ENCODE data around the gene MTCL1. TPM values are rescaled to one million over a fixed set of nuclear protein-coding genes. Genes with fewer than 3 reads are reported as not detected.

MTCL1 gene
- total RNA-seq, 1 experiment from 2014 or later: 28.3 TPM

DNA sequence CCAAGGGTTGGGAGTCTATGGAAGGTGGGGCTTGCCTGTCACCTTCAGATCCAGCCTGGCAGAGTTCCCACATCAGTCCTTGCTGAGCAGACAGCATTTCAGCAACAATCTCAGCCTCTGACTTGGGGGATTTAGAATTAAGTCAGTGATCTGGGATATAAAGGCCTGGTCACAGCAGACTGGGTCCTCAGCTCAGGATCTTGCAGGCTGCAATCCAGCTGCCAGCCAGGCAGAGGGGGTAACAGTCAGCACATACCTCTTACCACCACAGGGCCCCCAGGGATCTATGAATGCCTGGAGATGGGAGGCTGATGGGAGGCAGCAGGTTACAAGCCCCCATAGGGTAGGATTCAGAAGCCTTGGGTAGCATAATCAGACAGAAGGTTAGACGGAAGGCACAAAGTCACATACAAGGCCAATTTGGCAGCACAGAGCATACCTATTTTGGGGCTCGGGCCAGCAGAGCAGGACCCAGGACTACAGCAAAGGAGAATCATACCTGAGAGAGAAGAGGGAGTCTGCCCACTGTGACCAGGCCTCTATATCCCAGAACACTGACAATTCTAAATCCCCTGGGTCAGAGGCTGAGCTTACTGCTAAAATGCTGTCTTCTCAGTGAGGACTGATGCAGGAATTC, 163.5 kb downstream of the MTCL1 start:
- intact Hi-C loops (cut with micrococcal nuclease; ENCODE audit: unreplicated experiment): no loop called here
- H3K27ac Mint-ChIP-seq (ENCODE audit: unreplicated experiment): no peak overlapping the region
- H3K4me3 Mint-ChIP-seq (ENCODE audit: unreplicated experiment): no peak overlapping the region
- BruUV-seq (replicated peaks): no TSS peak
- H3K36me3 Mint-ChIP-seq (ENCODE audit: insufficient read depth, unreplicated experiment): no peaks in the 10 kb centered on the region
- H3K27me3 Mint-ChIP-seq (ENCODE audit: insufficient read depth, unreplicated experiment): no peaks in the 10 kb centered on the region
- ChIA-PET CTCF (no interaction called here), POLR2A (no interaction called here)
- no peaks in the 10 kb centered on the region for H3K4me1 Mint-ChIP-seq (ENCODE audit: low read depth, unreplicated experiment)
- H3K36me3 ChIP-seq (ENCODE audit: control insufficient read depth, insufficient read depth, low read length): no peaks in the 10 kb centered on the region
- H3K4me1 ChIP-seq: no peaks in the 10 kb centered on the region
- no peaks in the 10 kb centered on the region for H3K9me3 ChIP-seq
- TF ChIP-seq, protein P1, sequence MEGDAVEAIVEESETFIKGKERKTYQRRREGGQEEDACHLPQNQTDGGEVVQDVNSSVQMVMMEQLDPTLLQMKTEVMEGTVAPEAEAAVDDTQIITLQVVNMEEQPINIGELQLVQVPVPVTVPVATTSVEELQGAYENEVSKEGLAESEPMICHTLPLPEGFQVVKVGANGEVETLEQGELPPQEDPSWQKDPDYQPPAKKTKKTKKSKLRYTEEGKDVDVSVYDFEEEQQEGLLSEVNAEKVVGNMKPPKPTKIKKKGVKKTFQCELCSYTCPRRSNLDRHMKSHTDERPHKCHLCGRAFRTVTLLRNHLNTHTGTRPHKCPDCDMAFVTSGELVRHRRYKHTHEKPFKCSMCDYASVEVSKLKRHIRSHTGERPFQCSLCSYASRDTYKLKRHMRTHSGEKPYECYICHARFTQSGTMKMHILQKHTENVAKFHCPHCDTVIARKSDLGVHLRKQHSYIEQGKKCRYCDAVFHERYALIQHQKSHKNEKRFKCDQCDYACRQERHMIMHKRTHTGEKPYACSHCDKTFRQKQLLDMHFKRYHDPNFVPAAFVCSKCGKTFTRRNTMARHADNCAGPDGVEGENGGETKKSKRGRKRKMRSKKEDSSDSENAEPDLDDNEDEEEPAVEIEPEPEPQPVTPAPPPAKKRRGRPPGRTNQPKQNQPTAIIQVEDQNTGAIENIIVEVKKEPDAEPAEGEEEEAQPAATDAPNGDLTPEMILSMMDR (IDR thresholded peaks at IDR 0.05; ENCODE audit: insufficient read depth in 1 of 2, low read depth in 1 of 2, low read length in 1 of 2, severe bottlenecking in 1 of 2, unreplicated experiment in 1 of 2): no peak
- H3K4me3 ChIP-seq (ENCODE audit: low read depth, low read length): no peak overlapping the region
- H3K27me3 ChIP-seq (replicated peaks; ENCODE audit: control insufficient read depth, insufficient read depth, low read length): no peaks in the 10 kb centered on the region
- no peaks in the 10 kb centered on the region for H3K9me3 Mint-ChIP-seq (ENCODE audit: unreplicated experiment)
- DNase-seq: no peak

DNA sequence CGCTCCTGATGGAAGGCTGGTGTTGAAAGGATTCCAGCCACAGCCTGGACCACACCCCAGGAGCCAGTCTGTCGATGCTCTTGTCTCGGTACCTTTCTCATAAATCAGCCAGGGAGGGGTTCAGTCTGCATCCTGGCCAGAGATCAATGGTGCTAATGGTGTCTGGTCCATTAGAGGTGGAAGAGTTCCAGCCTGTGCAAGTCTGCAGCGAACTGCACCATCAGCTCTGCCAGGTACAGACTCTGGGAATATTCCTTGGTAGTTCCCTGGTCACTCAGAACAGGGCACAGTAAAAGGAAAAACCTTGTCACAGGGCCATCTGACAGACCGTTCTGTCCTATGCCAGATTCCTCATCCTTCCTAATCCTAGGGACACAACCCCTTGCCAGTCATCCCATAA, 164.3 kb downstream of the MTCL1 start:
- BruUV-seq (replicated peaks): no TSS peak
- ChIA-PET CTCF (interaction anchor here (1.0 kb wide), 1 partner anchor 118 kb away, joined by 3 read pairs; no protein-coding TSS in a partner anchor), POLR2A (no interaction called here)
- Mint-ChIP-seq H3K4me1 (ENCODE audit: low read depth, unreplicated experiment) (no peaks in the 10 kb centered on the region), H3K36me3 (ENCODE audit: insufficient read depth, unreplicated experiment) (no peaks in the 10 kb centered on the region), H3K4me3 (ENCODE audit: unreplicated experiment) (no peak overlapping the region), H3K9me3 (ENCODE audit: unreplicated experiment) (no peaks in the 10 kb centered on the region), H3K27ac (ENCODE audit: unreplicated experiment) (no peak overlapping the region), H3K27me3 (ENCODE audit: insufficient read depth, unreplicated experiment) (no peaks in the 10 kb centered on the region)
- Histone ChIP-seq H3K27me3 (replicated peaks; ENCODE audit: control insufficient read depth, insufficient read depth, low read length) (no peaks in the 10 kb centered on the region), H3K9me3 (no peaks in the 10 kb centered on the region), H3K4me3 (ENCODE audit: low read depth, low read length) (no peak overlapping the region), H3K36me3 (ENCODE audit: control insufficient read depth, insufficient read depth, low read length) (no peaks in the 10 kb centered on the region), H3K4me1 (no peaks in the 10 kb centered on the region)
- intact Hi-C loops (cut with micrococcal nuclease; ENCODE audit: unreplicated experiment): no loop called here
- TF ChIP-seq, protein P1 (IDR thresholded peaks at IDR 0.05; ENCODE audit: insufficient read depth in 1 of 2, low read depth in 1 of 2, low read length in 1 of 2, severe bottlenecking in 1 of 2, unreplicated experiment in 1 of 2): no peak
- DNase-seq: no peak

GRCh38 chr18:8870528-8870927, 165.2 kb downstream of the MTCL1 start:
- no peak overlapping the region for H3K4me3 Mint-ChIP-seq (ENCODE audit: unreplicated experiment)
- peaks cover 4% of the 10 kb centered on the region for H3K4me1 Mint-ChIP-seq (ENCODE audit: low read depth, unreplicated experiment)
- H3K36me3 ChIP-seq (ENCODE audit: control insufficient read depth, insufficient read depth, low read length): no peaks in the 10 kb centered on the region
- H3K27ac Mint-ChIP-seq (ENCODE audit: unreplicated experiment): no peak overlapping the region
- POLR2A ChIA-PET: no interaction called here
- intact Hi-C loops (cut with micrococcal nuclease; ENCODE audit: unreplicated experiment): no loop called here
- no peaks in the 10 kb centered on the region for H3K9me3 ChIP-seq
- no peaks in the 10 kb centered on the region for H3K4me1 ChIP-seq
- no peaks in the 10 kb centered on the region for H3K36me3 Mint-ChIP-seq (ENCODE audit: insufficient read depth, unreplicated experiment)
- CTCF ChIA-PET: interaction anchor here (1.0 kb wide), 1 partner anchor 117 kb away, joined by 3 read pairs; no protein-coding TSS in a partner anchor
- BruUV-seq (replicated peaks): no TSS peak
- H3K27me3 Mint-ChIP-seq (ENCODE audit: insufficient read depth, unreplicated experiment): no peaks in the 10 kb centered on the region
- TF ChIP-seq, protein P1 (IDR thresholded peaks at IDR 0.05; ENCODE audit: insufficient read depth in 1 of 2, low read depth in 1 of 2, low read length in 1 of 2, severe bottlenecking in 1 of 2, unreplicated experiment in 1 of 2): no peak
- H3K27me3 ChIP-seq (replicated peaks; ENCODE audit: control insufficient read depth, insufficient read depth, low read length): no peaks in the 10 kb centered on the region
- no peak for DNase-seq
- H3K9me3 Mint-ChIP-seq (ENCODE audit: unreplicated experiment): no peaks in the 10 kb centered on the region
- no peak overlapping the region for H3K4me3 ChIP-seq (ENCODE audit: low read depth, low read length)
